Activated gamma-delta T cell (primary cell): ENCODE results near the gene ITGA3.

Experiments used
- DNase-seq: peaks from one replicate; lab custom pipeline; 2025; lab: John Stamatoyannopoulos, UW

Gene ITGA3

DNA sequence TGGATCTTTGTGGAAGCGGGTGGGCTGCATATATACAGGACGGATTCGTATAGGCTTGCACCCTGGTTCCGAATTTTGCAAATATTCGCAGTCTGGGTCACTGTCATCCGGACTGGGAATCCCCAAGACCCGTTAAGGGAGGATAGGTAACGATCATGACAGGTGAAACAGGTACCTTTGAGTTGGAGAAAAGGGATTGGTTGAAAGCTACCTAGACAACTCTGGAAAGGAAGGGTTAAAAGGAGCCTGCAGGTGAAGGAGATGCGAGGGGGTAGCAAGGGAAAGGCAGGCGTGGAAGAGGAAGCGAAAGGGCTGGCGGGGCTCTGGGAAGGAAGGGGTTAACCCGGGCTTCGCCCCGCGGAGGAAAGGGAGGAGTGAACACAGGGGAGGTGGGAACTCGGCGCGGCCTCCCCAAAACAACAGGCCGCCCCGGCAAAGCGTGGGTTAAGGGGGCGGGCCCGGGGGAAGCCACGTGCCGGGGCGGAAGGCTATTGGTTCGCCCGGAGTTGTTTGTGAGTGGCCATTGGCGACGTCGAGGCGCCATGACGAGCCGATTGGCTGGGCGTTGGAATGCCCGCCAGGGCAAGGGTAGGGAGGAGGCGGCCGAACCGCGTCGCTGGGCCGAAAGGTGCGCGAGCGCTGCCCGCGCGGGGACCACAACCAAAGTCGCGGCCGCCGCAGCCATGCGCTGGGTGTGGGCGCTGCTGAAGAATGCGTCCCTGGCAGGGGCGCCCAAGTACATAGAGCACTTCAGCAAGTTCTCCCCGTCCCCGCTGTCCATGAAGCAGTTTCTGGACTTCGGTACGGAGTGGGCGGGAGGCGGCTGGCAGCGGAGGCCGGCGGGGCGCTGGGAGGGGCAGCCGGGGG is 39.1 kb downstream of the ITGA3 start, which contains the start of gene PDK2:
Gene PDK2 (plus strand): TSS at position 599 of the 867 bp plus-strand sequence. CDS start 85 bp downstream, at position 684.
- DNase-seq: peak; percentile 92

- DNase-seq: no peak
Measured at GRCh38 chr17:50095626-50096037, 39.7 kb downstream of the ITGA3 start.

DNA sequence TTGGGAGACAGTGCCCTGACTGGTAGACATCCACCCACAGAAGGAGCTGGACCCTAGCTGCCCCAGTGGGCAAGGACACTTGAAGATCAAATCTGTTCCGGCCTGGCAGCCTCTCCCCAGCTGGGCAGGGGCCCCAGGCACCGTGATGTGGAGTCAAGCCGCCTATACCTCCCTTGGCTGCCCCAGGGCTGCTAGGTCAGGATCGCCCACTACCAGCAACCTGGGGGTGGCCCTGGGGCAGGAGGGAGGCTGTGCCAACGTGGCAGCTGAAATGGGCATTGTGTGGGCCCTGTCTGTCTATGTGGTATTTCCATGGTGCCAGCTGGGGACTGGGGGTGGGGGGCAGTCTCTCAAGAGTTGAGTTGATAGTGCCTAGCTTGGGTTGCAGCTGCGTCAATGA is 40.2 kb downstream of the ITGA3 start:
- no peak for DNase-seq

DNA sequence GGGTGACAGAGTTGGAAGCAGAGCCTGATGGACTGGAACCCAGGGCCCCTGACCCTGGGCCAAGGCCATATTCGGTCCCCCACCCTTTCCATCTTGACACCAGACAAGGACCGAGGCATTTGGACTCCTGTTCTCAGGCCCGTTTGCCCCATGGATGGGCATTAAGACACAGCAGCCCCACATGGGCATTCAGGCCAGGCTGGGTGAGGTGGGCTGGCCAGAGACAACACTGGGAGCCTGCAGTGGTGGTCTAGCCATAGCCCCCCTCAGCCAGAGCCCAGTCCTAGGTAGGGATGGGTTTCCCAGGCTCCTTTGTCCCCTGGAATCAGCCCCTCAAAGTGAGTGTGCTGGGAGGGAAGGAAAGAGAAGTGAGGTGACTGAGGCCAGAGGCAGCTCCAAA is 40.8 kb downstream of the ITGA3 start:
- DNase-seq: no peak

DNA sequence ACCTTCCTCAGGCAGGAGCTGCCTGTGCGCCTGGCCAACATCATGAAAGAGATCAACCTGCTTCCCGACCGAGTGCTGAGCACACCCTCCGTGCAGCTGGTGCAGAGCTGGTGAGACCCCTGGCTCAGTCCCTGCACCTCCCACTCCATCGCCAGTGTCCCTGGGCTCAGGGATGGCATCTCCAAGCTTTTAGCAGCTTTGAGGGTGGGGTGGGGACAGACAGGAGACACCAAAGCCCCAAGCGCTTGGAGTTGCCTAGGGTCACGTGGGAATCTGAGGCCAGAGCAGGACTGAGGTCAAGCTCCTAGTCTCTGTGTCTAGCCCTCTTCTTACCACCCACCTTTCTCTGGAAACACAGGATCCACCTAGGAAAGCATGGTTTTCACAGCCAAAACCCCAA is 41.5 kb downstream of the ITGA3 start:
- no peak for DNase-seq

- no peak for DNase-seq
Measured at GRCh38 chr17:50097926-50098325, 42.0 kb downstream of the ITGA3 start.

- no peak for DNase-seq
Measured at GRCh38 chr17:50098583-50098982, 42.7 kb downstream of the ITGA3 start.

GRCh38 chr17:50099003-50099402 is 43.1 kb downstream of the ITGA3 start:
- no peak for DNase-seq

DNA sequence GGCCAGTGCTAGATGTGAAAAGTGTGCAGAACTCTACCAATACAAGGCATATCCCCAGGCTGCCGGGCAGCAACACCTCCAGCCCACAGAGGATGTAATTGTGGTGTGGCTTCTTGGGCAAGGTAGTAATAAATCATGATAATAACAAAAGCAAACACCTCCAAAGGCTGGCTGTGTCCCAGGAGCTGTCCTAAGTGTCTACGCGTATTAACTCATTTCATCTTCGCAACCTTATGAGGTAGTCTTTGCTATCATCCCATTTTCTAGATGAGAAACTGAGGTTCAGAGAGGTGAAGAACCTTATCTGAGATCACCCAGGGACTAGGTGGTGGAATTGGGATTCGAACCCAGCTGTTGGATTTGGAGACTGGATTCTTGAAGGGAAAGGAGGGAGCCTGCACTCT is 44.6 kb downstream of the ITGA3 start:
- no peak for DNase-seq

GRCh38 chr17:50100921-50101345 is 45.0 kb downstream of the ITGA3 start:
- no peak for DNase-seq

DNA sequence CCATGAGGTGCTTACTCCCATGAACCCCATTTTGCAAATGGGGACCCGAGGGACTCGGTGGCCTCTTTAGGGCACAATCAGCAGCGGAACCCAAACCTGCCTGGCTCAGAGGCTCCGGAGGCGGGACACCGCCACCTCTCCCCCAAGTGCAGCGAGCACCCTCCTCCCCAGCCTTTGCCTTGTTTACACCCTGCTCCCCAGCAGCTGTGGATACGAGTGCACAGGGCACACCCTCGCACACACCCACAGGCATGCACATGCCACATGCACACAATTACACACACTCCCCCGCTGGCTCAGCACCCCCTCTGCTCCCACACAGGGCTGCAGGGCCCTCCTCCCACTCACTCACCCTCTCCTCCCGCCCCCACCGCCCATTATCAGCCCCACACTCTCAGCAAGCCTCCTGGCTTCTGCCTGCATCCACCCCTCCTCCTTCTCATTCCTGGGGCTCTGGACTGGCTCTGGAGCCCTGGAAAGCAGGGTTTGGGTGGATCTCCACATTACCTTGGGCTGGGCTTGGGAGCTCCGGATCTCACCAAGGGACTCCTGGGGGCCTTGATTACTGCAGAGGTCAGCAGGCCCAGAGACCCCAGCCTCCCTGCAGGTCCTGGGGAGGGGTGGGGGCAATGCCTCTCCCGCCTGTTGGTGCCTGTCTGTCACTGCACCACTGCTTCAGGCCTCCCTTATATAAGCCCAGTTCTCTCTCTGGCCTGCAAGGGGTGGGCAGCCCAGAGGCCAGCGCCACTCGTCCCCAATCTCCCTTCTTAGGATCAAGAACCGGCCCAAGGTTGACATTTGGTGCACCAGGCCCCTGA is 45.6 kb downstream of the ITGA3 start:
- no peak for DNase-seq

DNA sequence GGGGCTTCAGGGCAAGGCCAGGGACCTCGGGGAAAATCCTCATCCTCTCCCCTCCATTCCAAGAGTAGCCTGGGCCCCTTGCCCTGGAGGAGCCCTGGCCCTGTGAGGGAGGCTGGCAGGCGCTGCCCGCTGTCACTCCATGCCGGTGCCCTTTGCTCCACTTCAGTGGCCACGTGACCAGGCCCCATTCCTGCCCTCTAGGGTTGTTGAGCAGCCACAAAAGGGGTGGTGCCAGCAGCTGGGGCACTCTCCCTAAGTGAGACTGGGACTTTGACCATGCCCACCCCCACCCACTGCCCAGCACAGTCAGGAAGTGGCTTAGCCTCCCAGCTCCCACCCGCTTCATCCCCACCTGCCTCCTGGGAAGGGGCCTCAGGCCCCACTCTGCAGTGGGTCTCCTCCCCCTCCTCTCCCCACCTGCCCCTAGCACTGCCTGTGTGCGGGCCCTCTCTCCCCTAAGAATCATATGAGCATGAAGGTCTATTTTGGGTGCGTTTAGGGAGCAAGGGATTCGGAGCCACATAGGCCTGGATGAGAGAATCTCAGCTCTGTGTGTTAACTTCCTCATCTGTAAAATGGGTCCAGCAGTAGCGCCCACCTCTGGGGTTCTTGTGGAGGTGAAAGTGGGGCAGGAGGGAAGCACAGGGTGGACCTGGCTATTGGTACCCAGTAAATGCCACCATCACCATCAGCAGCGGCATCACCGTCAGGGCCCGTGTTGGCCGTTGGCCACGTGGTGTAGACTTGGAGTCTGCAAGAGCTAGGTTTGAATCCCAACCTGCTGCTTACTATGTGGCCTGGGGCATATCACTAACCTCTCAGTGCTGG is 46.5 kb downstream of the ITGA3 start:
- DNase-seq: no peak

GRCh38 chr17:50103252-50103651 is 47.3 kb downstream of the ITGA3 start:
- no peak for DNase-seq

- no peak for DNase-seq
Measured at GRCh38 chr17:50103941-50104340, 48.0 kb downstream of the ITGA3 start.

- DNase-seq: no peak
Measured at GRCh38 chr17:50105811-50106210, 49.9 kb downstream of the ITGA3 start.

DNA sequence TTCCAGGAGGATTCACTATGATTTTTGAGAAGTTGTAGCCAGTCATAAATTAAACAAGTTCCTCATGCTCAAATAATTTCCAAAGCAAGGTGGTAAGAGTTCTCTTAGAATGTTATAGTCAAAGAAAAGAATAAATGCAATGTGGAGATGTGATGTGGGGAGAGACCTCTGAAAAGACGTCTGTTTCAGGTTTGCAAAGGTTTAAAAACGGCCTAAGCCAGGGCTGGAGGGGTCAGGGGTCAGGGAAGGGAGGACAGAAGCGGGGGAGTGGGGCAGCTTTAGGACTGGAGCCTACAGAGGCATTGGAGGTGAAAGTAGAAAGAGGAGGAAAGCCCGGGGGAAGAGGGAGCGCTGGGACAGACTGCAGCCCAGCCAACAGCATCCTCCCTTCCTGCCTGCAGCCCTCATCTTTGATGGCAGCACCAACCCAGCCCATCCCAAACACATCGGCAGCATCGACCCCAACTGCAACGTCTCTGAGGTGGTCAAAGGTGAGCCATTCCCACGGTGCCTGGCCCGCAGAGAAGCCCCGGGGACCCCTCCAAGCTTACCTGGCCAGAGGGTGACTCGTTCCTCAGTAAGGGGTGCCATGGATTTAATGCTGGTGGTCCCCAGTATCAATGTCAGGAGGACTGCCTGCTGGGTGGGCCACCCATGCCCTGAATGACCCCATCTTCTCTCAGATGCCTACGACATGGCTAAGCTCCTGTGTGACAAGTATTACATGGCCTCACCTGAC is 50.7 kb downstream of the ITGA3 start:
- no peak for DNase-seq

GRCh38 chr17:50107790-50108414 is 52.0 kb downstream of the ITGA3 start:
- DNase-seq: no peak

GRCh38 chr17:50108556-50108955 is 52.6 kb downstream of the ITGA3 start:
- no peak for DNase-seq

- no peak for DNase-seq
Measured at GRCh38 chr17:50109207-50109606, 53.3 kb downstream of the ITGA3 start.

DNA sequence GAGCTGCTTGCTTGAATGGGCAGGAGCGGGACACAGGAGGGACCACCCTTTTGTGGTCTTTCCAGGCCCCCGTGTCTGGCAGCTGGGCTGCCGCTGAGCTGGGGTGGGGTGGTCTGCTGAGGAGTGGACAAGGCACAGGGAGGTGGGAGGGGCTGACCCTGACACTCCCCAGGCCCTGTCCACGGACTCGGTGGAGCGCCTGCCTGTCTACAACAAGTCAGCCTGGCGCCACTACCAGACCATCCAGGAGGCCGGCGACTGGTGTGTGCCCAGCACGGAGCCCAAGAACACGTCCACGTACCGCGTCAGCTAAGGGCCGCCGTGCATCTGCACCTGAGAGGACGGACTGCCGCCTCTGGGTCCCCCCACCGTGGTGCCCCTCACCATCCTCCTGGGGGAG is 53.9 kb downstream of the ITGA3 start:
- no peak for DNase-seq
